MM.1S (cell line): ENCODE measurements around the gene SKAP2.
A peak's percentile ranks its signal among the peaks of the same experiment; 100 is the strongest.

Source experiments
- DNase-seq: peaks from one replicate; pipeline ENCODE4 v3.0.0-alpha.2; 2015
- H2AFZ ChIP-seq: fragments of 300-600 bp; sonication (generic); 2 replicates; pipeline ENCODE4 v1.6.0; 2016; ENCODE audit warnings: antibody characterized with exemption, low read length
- H3F3A ChIP-seq: fragments of 300-600 bp; sonication (generic); 2 replicates; pipeline ENCODE4 v1.6.1; 2016; ENCODE audit warnings: mild to moderate bottlenecking, antibody characterized with exemption, low read length, moderate library complexity, mixed read lengths; ENCODE audit not compliant: insufficient read depth
- H3K27ac ChIP-seq: fragments of 300-600 bp; sonication (generic); 2 replicates; pipeline ENCODE4 v1.5.1; 2016; ENCODE audit warnings: mild to moderate bottlenecking, low read length
- H3K27me3 ChIP-seq: fragments of 300-600 bp; sonication (generic); replicated peaks from 2 replicates; pipeline ENCODE4 v1.6.0; 2016; ENCODE audit warnings: low read length; ENCODE audit not compliant: insufficient read depth
- H3K36me3 ChIP-seq: fragments of 300-600 bp; sonication (generic); replicated peaks from 2 replicates; pipeline ENCODE4 v1.6.1; 2016; ENCODE audit warnings: mild to moderate bottlenecking, low read length, mixed read lengths; ENCODE audit not compliant: insufficient read depth
- H3K4me1 ChIP-seq: fragments of 300-600 bp; sonication (generic); 2 replicates; pipeline ENCODE4 v1.6.1; 2016; ENCODE audit warnings: low read length, mixed read lengths
- H3K4me2 ChIP-seq: fragments of 300-600 bp; sonication (generic); 2 replicates; pipeline ENCODE4 v1.6.0; 2016; ENCODE audit warnings: low read depth, low read length
- H3K4me3 ChIP-seq: fragments of 300-600 bp; sonication (generic); 2 replicates; pipeline ENCODE4 v1.5.1; 2016; ENCODE audit warnings: low read length, mixed read lengths
- H3K79me2 ChIP-seq: fragments of 300-600 bp; sonication (generic); 2 replicates; pipeline ENCODE4 v1.6.1; 2016; ENCODE audit warnings: mixed run types, low read length, mixed read lengths
- H3K9ac ChIP-seq: fragments of 300-600 bp; sonication (generic); 2 replicates; pipeline ENCODE4 v1.6.1; 2016; ENCODE audit warnings: low read length, mixed read lengths
- H3K9me2 ChIP-seq: fragments of 300-600 bp; sonication (generic); replicated peaks from 2 replicates; pipeline ENCODE4 v1.6.1; 2016; ENCODE audit warnings: mild to moderate bottlenecking, low read length, mixed read lengths; ENCODE audit not compliant: insufficient read depth
- H3K9me3 ChIP-seq: fragments of 300-600 bp; sonication (generic); replicated peaks from 2 replicates; pipeline ENCODE4 v1.6.1; 2016; ENCODE audit warnings: mild to moderate bottlenecking, low read length, mixed read lengths; ENCODE audit not compliant: insufficient read depth
- H4K20me1 ChIP-seq: fragments of 300-600 bp; sonication (generic); 2 replicates; pipeline ENCODE4 v1.6.1; 2016; ENCODE audit warnings: mild to moderate bottlenecking, low read length, moderate library complexity, mixed read lengths; ENCODE audit not compliant: insufficient read depth
- CTCF ChIP-seq: fragments of 300-600 bp; sonication (generic); IDR thresholded peaks from 2 replicates; pipeline ENCODE4 v1.5.1; 2016; ENCODE audit warnings: antibody characterized with exemption, low read length, mixed read lengths
- EZH2 ChIP-seq: fragments of 300-600 bp; sonication (generic); optimal IDR thresholded peaks from 2 replicates; pipeline ENCODE3; 2017; ENCODE audit warnings: low read depth, mild to moderate bottlenecking, antibody characterized with exemption, low read length, mixed read lengths
- EZH2phosphoT487 ChIP-seq: fragments of 300-600 bp; sonication (generic); IDR thresholded peaks from 2 replicates; pipeline ENCODE4 v1.6.1; 2018; ENCODE audit warnings: antibody characterized with exemption, low read length

The SKAP2 gene

DNA sequence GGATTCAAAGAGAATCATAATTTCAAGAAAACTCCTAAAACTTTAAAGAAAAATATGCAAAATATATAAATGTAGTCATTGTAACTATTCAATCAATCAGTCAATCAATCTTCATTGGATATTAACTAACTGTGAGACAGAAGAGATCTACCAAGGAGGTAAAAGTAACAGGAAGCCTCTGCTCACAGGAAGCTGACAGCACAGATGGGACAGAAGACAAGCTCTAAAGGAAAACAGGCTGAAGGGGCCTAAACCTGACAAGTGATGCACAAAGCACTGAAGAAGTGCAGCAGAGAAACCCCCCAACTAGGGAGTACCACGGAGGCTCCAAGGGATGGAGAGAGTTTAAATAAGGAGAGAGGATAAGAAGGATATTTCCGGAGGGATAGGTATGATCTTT lies 173.0 kb downstream of the SKAP2 start:
- Histone ChIP-seq H3K79me2 (no peaks in the 10 kb centered on the region), H3F3A (peaks cover 14% of the 10 kb centered on the region), H3K9ac (no peak overlapping the region), H3K9me3 (no peaks in the 10 kb centered on the region), H3K4me2 (no peak overlapping the region), H3K4me1 (peaks cover 40% of the 10 kb centered on the region), H4K20me1 (no peaks in the 10 kb centered on the region), H3K27me3 (no peaks in the 10 kb centered on the region), H2AFZ (no peak overlapping the region), H3K9me2 (no peaks in the 10 kb centered on the region), H3K4me3 (no peak overlapping the region), H3K27ac (no peak overlapping the region), H3K36me3 (no peaks in the 10 kb centered on the region)
- TF ChIP-seq EZH2phosphoT487 (no peak), CTCF (no peak), EZH2 (no peak)
- no peak for DNase-seq

DNA sequence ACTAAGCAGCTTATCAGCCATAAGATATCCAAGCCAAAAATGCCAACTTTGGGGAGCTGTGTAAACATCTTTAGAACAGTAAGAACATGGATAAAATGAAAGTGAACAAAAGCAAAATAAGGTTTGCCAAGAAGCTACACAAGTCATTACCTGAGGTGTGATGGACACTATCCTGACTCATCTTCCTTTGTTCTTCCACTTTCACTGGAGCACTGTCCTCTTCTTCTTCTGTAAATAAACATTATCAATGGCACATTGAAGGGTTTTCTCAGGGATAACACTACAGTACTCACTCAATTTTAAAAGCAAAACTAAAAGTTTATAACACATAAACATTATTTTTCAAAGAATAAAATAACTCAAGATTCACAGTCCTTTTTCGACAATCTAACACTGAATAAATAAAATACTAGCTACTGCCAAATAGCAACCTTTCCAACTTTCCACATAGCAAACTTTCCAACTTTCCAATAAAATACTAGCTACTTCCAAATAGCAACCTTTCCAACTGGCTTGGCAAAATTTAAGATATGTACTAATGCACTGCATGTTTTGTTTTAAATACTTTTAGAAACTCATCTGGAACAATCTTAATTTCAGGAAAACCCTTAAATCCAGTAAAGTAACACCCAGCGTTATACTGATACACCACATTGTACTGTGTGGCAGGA lies 174.1 kb downstream of the SKAP2 start:
- no peaks in the 10 kb centered on the region for H4K20me1 ChIP-seq
- H3K9me3 ChIP-seq = no peaks in the 10 kb centered on the region
- peak overlapping the region; percentile 2; the same call in 1 of the 2 replicates for H3K4me2 ChIP-seq
- H3K36me3 ChIP-seq = no peaks in the 10 kb centered on the region
- H3K4me1 ChIP-seq = peaks cover 48% of the 10 kb centered on the region
- H3K79me2 ChIP-seq = no peaks in the 10 kb centered on the region
- peaks cover 14% of the 10 kb centered on the region for H3F3A ChIP-seq
- TF ChIP-seq EZH2 (no peak), CTCF (no peak), EZH2phosphoT487 (no peak)
- H2AFZ ChIP-seq = no peak overlapping the region
- H3K27me3 ChIP-seq = no peaks in the 10 kb centered on the region
- no peaks in the 10 kb centered on the region for H3K9me2 ChIP-seq
- no peak overlapping the region for H3K27ac ChIP-seq
- no peak for DNase-seq
- no peak overlapping the region for H3K9ac ChIP-seq
- no peak overlapping the region for H3K4me3 ChIP-seq

DNA sequence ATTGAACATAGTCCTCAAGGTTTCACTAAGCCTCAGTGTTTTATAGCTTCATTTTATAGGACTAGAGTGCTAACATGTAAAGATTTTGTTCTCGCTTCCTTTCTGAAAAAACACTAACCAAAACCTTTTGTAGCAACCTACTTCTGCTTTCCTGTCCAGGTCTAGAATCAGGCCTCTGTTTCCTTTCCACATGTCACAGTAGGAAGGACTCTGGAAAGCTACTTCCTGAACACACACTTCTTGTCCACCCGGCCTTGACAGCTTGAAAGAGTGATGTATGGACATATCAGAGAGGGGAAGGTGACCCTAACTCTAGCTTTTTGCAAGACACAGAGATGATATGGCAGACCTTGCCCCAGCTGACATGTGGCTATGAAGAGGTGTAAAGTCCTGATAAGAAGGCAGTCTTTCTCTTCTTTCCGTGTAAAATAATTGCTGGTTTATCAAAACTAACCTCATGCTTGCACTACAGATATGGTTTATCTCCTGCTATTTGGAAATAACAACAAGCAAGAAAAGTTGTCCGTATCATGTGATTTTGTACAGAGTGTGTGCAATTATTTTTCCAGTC lies 175.4 kb downstream of the SKAP2 start:
- H3K4me3 ChIP-seq = no peak overlapping the region
- H3F3A ChIP-seq = peaks cover 14% of the 10 kb centered on the region
- H4K20me1 ChIP-seq = no peaks in the 10 kb centered on the region
- no peak for TF ChIP-seq CTCF
- TF ChIP-seq EZH2 = no peak
- H3K4me1 ChIP-seq = peaks cover 48% of the 10 kb centered on the region
- no peaks in the 10 kb centered on the region for H3K9me3 ChIP-seq
- peak overlapping the region; percentile 51; the same call in 1 of the 2 replicates for H3K27ac ChIP-seq
- peak overlapping the region; percentile 39; the same call in 1 of the 2 replicates for H3K4me2 ChIP-seq
- no peak overlapping the region for H2AFZ ChIP-seq
- no peak overlapping the region for H3K9ac ChIP-seq
- H3K36me3 ChIP-seq = no peaks in the 10 kb centered on the region
- no peaks in the 10 kb centered on the region for H3K79me2 ChIP-seq
- H3K9me2 ChIP-seq = no peaks in the 10 kb centered on the region
- no peaks in the 10 kb centered on the region for H3K27me3 ChIP-seq
- DNase-seq = peak; percentile 74
